ENCODE results near the gene SPTBN4.

DNA sequence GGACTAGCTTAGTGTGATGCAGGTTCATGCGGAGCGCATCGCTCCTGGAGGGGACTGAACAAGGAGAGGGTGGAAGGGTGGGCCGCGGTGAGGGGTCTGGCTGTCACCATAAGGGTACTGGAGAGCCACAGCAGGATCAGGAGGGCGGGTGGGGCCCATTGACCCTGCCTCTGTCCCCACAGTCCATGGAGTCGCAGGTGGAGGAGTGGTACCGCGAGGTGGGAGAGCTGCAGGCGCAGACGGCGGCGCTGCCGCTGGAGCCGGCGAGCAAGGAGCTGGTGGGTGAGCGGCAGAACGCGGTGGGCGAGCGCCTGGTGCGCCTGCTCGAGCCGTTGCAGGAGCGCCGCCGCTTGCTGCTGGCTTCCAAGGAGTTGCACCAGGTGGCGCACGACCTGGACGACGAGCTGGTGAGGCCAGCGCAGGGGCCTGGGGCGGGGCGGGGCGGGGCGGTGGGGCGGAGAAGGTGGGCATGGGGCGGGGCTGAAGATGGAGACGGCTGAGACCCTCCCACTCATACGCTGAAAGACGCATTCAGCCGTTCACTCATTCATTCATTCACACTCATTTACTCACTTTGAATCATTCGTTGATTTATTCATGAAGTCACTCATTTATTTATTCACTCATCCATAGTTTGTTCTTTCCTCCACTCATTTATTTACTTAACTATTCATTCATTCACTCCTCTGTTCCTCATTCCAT, 82.4 kb downstream of the SPTBN4 start:
- TF ChIP-seq, protein P1, sequence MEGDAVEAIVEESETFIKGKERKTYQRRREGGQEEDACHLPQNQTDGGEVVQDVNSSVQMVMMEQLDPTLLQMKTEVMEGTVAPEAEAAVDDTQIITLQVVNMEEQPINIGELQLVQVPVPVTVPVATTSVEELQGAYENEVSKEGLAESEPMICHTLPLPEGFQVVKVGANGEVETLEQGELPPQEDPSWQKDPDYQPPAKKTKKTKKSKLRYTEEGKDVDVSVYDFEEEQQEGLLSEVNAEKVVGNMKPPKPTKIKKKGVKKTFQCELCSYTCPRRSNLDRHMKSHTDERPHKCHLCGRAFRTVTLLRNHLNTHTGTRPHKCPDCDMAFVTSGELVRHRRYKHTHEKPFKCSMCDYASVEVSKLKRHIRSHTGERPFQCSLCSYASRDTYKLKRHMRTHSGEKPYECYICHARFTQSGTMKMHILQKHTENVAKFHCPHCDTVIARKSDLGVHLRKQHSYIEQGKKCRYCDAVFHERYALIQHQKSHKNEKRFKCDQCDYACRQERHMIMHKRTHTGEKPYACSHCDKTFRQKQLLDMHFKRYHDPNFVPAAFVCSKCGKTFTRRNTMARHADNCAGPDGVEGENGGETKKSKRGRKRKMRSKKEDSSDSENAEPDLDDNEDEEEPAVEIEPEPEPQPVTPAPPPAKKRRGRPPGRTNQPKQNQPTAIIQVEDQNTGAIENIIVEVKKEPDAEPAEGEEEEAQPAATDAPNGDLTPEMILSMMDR (IDR thresholded peaks at IDR 0.05): peak; percentile 55
- no peak for TF ChIP-seq EZH2 (IDR thresholded peaks at IDR 0.05; ENCODE audit: borderline replicate concordance, insufficient read depth, low read depth, low read length, poor library complexity, severe bottlenecking)

All from B cell (primary cell).